Panc1 (cell line): ENCODE results near the gene RGS6. TPM values are rescaled to one million over a fixed set of nuclear protein-coding genes. Genes with fewer than 3 reads are reported as not detected.

Source experiments
- ATAC-seq: fragments of 200-7000 bp; cut with Tn5 transposase; 2 replicates; pipeline ENCODE4 v1.9.1; 2020; ENCODE audit warnings: mild to moderate bottlenecking, moderate library complexity
- BruUV-seq: library from RNA; stranded (reverse); fragments of 400-500 nt; replicated peaks from 2 replicates; lab custom pipeline; 2021; lab: Mats Ljungman, UMichigan
- CTCF ChIA-PET: fragments of 300-600 bp; sonication (Branson Sonifier 250); formaldehyde crosslinking; loops from one replicate; lab custom pipeline; 2022; ENCODE audit warnings: antibody characterized with exemption; lab: Charles Lee
- POLR2A ChIA-PET: fragments of 300-600 bp; sonication (Branson Sonifier 250); formaldehyde crosslinking; loops from one replicate; lab custom pipeline; 2022; ENCODE audit warnings: antibody characterized with exemption; lab: Charles Lee
- DNase-seq: peaks from one replicate; pipeline ENCODE4 v3.0.0-alpha.2; 2010; ENCODE audit warnings: low read depth, low spot score
- H3K27ac ChIP-seq: 2 replicates; pipeline ENCODE4 v1.5.1; 2011; ENCODE audit warnings: mild to moderate bottlenecking, low read length, inconsistent platforms
- H3K27me3 ChIP-seq: fragments of 200-500 bp; sonication (Bioruptor generic); 2 replicates; pipeline ENCODE4 v1.6.0; 2014; ENCODE audit warnings: low read length, inconsistent platforms; ENCODE audit not compliant: control insufficient read depth, insufficient read depth
- H3K36me3 ChIP-seq: fragments of 200-500 bp; sonication (Bioruptor generic); 2 replicates; pipeline ENCODE4 v1.5.1; 2014; ENCODE audit warnings: inconsistent platforms, mild to moderate bottlenecking, low read length, moderate library complexity; ENCODE audit not compliant: control insufficient read depth, insufficient read depth
- H3K4me1 ChIP-seq: 2 replicates; pipeline ENCODE4 v1.5.1; 2011; ENCODE audit warnings: inconsistent platforms, mild to moderate bottlenecking, low read length, moderate library complexity; ENCODE audit not compliant: control insufficient read depth, insufficient read depth
- H3K4me3 ChIP-seq, 2 experiments: 2 replicates each; pipeline ENCODE4 v1.5.1; 2011 to 2012; ENCODE audit warnings: low read depth in 2 of 2, low read length in 2 of 2, mild to moderate bottlenecking in 2 of 2, inconsistent platforms in 1 of 2, moderate library complexity in 1 of 2
- H3K9me3 ChIP-seq: fragments of 200-500 bp; sonication (Bioruptor generic); 2 replicates; pipeline ENCODE4 v1.5.1; 2014; ENCODE audit warnings: low read depth, mild to moderate bottlenecking, inconsistent platforms, low read length, moderate library complexity; ENCODE audit not compliant: control insufficient read depth, insufficient read depth
- POLR2AphosphoS5 ChIP-seq: IDR thresholded peaks from 2 replicates; pipeline ENCODE4 v1.6.1; 2012; ENCODE audit warnings: mild to moderate bottlenecking, low read depth, low read length, moderate library complexity
- REST ChIP-seq, 2 experiments: IDR thresholded peaks; 2 replicates each; pipeline ENCODE4 v1.6.1; 2011 to 2012; ENCODE audit warnings: low read depth in 2 of 2, control low read depth in 1 of 2, low read length in 1 of 2, mild to moderate bottlenecking in 1 of 2, moderate library complexity in 1 of 2; ENCODE audit not compliant: insufficient read depth in 1 of 2
- SIN3A ChIP-seq: IDR thresholded peaks from 2 replicates; pipeline ENCODE4 v1.6.1; 2012; ENCODE audit warnings: low read depth, mild to moderate bottlenecking, low read length, moderate library complexity, borderline replicate concordance; ENCODE audit not compliant: insufficient read depth
- TCF7L2 ChIP-seq: IDR thresholded peaks from 2 replicates; pipeline ENCODE4 v1.6.1; 2011; ENCODE audit warnings: mild to moderate bottlenecking, low read depth, low read length, inconsistent platforms
- in situ Hi-C: cut with HindIII; loops from 2 replicates; pipeline ENCODE4 v1.10.0; 2016; ENCODE audit warnings: low sequenced_read_pairs, low pct_unique_long_range_greater_than_20kb
- intact Hi-C: fragments of 100-400 bp; cut with micrococcal nuclease; formaldehyde crosslinking; loops from one replicate; pipeline ENCODE4 v1.10.0; 2022; ENCODE audit not compliant: unreplicated experiment
- total RNA-seq: library from RNA; stranded (reverse); gene quantifications from one replicate; pipeline ENCODE4 v1.2.1, GENCODE V29; 2021; ENCODE audit not compliant: unreplicated experiment
- TF ChIP-seq, protein P1 (sequence below): fragments of 450-650 bp; IDR thresholded peaks from 2 replicates; pipeline ENCODE4 v1.5.1; 2017; ENCODE audit warnings: mild to moderate bottlenecking

Gene RGS6
- total RNA-seq, 1 experiment from 2014 or later, result not detected

DNA sequence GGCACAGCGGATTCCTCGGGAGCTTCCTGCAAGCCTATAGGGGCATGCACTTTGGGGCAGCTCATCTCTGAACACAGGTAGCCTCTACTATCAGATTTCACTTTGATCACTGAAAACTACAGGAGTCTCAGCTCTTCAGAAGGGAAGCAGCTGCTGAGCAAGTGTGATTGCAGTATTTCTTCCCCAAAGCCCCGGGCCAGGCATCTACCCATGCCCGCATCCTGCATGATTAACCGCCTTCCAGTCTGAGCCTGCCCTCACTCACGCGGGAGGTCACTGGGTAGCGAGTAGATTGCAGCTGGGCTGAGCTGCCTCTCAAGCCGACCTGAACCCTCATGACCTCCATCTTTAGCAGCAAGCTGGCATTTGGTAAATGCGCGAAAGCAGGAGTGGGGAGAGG lies 627.0 kb downstream of the RGS6 start:
- in situ Hi-C loops, result no loop called here
- no TSS peak for BruUV-seq
- POLR2A ChIA-PET, result no interaction called here

DNA sequence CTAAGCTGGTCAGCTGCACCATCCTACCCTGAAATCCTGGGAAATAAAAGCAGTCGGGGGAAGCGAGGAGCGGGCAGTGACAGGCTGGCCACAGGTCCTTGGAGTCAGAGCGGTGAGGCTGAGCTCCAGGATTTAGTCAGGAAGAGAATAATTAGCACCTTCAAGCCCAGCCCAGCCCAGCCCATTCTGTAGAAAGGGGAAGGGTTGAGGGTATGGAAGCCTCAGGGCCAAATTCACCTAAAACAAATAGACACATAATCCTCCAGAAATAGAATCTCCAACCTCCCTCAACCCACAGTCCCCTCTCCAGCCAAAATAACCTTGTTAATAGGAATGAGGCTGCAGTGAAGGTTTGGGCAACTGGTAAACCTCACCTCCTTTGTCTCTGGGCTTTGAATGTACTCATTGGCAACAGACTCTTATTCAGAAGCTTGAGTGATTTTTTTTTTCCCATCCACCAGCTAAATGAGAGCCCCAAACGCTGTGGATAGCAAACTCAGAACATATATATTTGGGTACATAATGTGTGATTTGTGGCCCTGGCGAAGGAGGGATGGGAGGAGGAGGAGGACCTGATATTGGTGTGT lies 627.5 kb downstream of the RGS6 start:
- Histone ChIP-seq H3K9me3 (no peaks in the 10 kb centered on the region), H3K4me1 (no peaks in the 10 kb centered on the region), H3K27ac (no peak overlapping the region), H3K4me3 (no peak overlapping the region), H3K36me3 (no peaks in the 10 kb centered on the region), H3K27me3 (no peaks in the 10 kb centered on the region; the same call in 1 of the 2 replicates)
- no peak for ATAC-seq
- no TSS peak for BruUV-seq
- ChIA-PET CTCF (no interaction called here), POLR2A (no interaction called here)
- TF ChIP-seq, protein P1, sequence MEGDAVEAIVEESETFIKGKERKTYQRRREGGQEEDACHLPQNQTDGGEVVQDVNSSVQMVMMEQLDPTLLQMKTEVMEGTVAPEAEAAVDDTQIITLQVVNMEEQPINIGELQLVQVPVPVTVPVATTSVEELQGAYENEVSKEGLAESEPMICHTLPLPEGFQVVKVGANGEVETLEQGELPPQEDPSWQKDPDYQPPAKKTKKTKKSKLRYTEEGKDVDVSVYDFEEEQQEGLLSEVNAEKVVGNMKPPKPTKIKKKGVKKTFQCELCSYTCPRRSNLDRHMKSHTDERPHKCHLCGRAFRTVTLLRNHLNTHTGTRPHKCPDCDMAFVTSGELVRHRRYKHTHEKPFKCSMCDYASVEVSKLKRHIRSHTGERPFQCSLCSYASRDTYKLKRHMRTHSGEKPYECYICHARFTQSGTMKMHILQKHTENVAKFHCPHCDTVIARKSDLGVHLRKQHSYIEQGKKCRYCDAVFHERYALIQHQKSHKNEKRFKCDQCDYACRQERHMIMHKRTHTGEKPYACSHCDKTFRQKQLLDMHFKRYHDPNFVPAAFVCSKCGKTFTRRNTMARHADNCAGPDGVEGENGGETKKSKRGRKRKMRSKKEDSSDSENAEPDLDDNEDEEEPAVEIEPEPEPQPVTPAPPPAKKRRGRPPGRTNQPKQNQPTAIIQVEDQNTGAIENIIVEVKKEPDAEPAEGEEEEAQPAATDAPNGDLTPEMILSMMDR, result no peak
- TF ChIP-seq SIN3A (no peak), TCF7L2 (no peak), POLR2AphosphoS5 (no peak), REST (IDR thresholded peaks at IDR 0.05; ENCODE audit: insufficient read depth in 1 of 2, low read depth in 2 of 2, low read length in 1 of 2) (no peak)
- no peak for DNase-seq
- intact Hi-C loops, result no loop called here
- in situ Hi-C loops, result no loop called here

More for the DNA sequence above, 627.0 kb downstream of the RGS6 start:
- CTCF ChIA-PET, result no interaction called here
- no peak for ATAC-seq
- DNase-seq, result no peak
- no peaks in the 10 kb centered on the region for H3K9me3 ChIP-seq
- H3K4me1 ChIP-seq, result no peaks in the 10 kb centered on the region
- intact Hi-C loops, result no loop called here
- TF ChIP-seq SIN3A (no peak), REST (IDR thresholded peaks at IDR 0.05; ENCODE audit: insufficient read depth in 1 of 2, low read depth in 2 of 2, low read length in 1 of 2) (no peak), TCF7L2 (no peak), POLR2AphosphoS5 (no peak)
- TF ChIP-seq, protein P1, result no peak
- H3K27ac ChIP-seq, result no peak overlapping the region
- H3K27me3 ChIP-seq, result no peaks in the 10 kb centered on the region; the same call in 1 of the 2 replicates
- H3K36me3 ChIP-seq, result no peaks in the 10 kb centered on the region
- H3K4me3 ChIP-seq, result no peak overlapping the region
